ENCODE data around the gene PPP2CA.

GRCh38 chr5:134148316-134148715 lies 77.6 kb downstream of the PPP2CA start:
- TF ChIP-seq, protein P1, sequence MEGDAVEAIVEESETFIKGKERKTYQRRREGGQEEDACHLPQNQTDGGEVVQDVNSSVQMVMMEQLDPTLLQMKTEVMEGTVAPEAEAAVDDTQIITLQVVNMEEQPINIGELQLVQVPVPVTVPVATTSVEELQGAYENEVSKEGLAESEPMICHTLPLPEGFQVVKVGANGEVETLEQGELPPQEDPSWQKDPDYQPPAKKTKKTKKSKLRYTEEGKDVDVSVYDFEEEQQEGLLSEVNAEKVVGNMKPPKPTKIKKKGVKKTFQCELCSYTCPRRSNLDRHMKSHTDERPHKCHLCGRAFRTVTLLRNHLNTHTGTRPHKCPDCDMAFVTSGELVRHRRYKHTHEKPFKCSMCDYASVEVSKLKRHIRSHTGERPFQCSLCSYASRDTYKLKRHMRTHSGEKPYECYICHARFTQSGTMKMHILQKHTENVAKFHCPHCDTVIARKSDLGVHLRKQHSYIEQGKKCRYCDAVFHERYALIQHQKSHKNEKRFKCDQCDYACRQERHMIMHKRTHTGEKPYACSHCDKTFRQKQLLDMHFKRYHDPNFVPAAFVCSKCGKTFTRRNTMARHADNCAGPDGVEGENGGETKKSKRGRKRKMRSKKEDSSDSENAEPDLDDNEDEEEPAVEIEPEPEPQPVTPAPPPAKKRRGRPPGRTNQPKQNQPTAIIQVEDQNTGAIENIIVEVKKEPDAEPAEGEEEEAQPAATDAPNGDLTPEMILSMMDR (IDR thresholded peaks at IDR 0.05; ENCODE audit: low read depth, low read length): no peak
- no peak for TF ChIP-seq MYC (IDR thresholded peaks at IDR 0.05; ENCODE audit: low read depth, low read length)
